Activated CD4-positive, alpha-beta T cell treated with anti-CD3 and anti-CD28 coated beads, Interleukin-2, amount 50 U/mL, for 24 hours (primary cell): ENCODE measurements around the gene CCDC126.
"Not testable (repeated sequence)": the region's sequence is repeated elsewhere in the genome, so short reads cannot be mapped to it uniquely, and the experiment has no call there.

Source experiments
- DNase-seq, 2 donors: peaks; one replicate each; pipeline ENCODE4 v3.0.0-alpha.2; 2020; ENCODE audit warnings: low read depth in 1 of 2, low spot score in 1 of 2

Gene CCDC126

DNA sequence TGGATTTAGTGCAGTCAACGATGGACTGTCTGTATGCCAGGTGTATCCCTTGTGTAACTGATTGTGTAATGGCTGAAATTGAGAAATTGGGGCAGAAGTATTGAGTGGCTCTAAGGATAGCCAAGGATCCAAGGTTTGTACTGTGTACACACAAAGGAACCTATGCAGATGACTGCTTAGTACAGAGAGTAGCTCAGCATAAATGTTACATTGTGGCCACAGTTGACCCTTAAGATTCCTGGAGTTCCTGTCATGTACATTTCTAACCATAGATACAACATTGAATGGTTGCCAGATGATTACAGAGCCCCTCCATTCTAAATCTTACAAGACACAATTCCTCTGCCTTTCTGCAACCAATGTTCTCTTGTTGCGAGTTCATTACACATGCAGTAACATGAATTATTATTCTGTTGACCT is 25.3 kb downstream of the CCDC126 start:
- DNase-seq = no peak

DNA sequence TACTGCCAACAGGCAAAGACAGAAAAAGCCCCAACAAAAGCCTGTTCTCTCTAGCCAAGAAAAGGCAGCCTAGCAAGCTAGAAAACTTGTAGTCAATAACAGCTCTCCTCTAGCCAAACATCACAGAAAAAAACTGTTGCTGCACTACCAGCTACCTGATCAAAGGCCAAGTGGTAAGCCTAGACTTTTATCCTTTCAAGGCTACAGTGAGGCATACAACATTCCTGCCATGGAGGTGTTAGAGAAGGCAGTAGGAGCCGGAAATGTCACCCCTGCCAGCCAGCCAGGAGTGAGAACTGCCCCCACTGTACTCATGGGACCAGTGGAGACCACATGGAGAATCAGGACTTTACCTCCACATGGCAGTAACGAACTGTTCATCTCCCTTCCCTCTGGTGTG is 31.2 kb downstream of the CCDC126 start:
- DNase-seq = no peak

DNA sequence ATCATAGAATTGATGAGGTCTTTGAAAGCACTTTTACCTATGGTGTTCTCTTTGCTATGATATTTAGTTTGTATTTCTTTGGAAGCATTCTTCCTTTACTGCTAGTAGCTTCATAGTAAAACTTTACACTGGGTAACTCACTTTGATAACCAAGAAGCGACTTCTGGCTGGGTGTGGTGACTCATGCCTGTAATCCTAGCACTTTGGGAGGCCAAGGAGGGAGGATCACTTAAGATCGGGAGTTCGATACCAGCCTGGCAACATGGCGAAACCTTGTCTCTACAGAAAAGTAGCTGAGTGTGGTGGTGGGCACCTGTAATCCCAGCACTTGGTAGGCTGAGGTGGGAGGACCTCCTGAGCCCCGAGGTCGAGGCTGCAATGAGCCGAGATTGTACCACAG is 36.2 kb downstream of the CCDC126 start:
- DNase-seq = no peak

DNA sequence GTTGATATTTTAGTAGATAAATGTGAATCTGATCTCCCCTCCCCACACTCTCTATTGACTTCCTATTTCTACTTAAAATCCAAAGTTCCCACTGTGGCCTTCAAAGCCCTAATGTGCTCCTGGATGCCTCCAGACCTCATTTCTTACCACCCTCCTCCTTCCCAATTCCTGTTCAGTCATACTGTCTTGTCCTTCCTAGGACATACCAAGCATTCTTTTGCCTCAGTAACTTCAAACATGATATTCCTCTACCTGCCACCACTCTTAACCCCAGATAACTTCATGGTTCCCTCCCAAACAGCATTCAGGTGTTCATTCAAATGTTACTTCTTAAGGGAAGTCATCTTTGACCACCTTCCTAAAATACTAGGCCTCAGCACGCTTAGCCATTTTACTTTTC is 48.6 kb downstream of the CCDC126 start:
- no peak for DNase-seq

- DNase-seq = no peak
Observed at GRCh38 chr7:23653942-23654341, 56.8 kb downstream of the CCDC126 start.

DNA sequence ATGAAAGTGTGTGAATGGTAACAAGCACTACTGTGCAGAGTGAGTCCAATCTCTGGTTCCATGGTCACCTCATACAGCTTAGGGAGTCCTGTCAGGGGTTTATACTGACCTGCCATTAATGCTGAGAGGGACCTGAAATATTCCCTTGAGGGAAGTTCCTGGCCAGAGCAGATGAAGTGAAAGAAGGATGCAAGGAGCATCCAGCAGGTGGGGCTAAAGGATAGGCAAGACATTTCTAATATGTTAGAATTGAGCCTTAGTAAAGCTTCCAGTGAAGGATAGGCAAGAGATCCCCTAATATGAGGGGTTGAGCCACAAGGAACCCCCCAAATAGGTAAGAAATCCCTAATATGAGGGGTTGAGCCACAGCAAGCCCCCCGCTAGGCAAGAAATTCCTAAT is 57.3 kb downstream of the CCDC126 start:
- no peak for DNase-seq

GRCh38 chr7:23655433-23655832 is 58.3 kb downstream of the CCDC126 start:
- DNase-seq = no peak

GRCh38 chr7:23658831-23659427 is 61.7 kb downstream of the CCDC126 start:
- no peak for DNase-seq

- DNase-seq = no peak
Observed at GRCh38 chr7:23661385-23661784, 64.2 kb downstream of the CCDC126 start.

- DNase-seq = no peak
Observed at GRCh38 chr7:23662124-23662983, 65.2 kb downstream of the CCDC126 start.

DNA sequence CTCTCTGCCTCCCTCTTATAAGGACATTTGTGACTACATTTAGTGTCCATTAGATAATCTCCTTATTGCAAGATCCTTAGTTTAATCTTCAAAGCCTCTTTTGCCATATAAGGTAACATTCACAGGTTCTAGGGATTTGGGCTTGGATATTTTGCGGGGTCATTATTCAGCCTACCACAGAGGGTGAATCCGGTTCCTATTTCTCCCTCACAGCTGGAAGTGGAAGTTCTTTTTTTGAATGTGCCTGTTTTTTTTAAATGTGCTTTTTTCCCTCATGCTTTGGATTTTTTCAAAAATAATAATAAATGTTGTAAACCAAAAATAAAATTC is 65.8 kb downstream of the CCDC126 start:
- no peak for DNase-seq

DNA sequence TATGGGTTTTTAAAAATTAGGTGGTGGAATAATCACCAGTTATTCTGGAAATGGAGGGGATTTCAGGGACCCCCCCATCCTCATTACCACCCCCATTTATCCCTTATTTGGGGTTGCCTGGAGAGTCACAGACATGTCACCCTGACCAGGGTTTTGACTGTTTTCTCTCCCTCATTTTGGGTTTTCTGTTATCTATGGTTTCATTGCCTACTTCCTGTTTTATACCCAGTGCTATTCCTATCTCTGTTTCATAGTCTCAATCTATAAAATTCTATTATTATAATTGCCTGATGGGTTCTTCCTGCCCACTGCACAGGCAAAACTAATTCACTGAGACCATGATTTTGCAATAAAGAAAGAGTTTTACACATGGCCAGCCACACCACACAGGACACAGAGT is 66.9 kb downstream of the CCDC126 start:
- DNase-seq = no peak

DNA sequence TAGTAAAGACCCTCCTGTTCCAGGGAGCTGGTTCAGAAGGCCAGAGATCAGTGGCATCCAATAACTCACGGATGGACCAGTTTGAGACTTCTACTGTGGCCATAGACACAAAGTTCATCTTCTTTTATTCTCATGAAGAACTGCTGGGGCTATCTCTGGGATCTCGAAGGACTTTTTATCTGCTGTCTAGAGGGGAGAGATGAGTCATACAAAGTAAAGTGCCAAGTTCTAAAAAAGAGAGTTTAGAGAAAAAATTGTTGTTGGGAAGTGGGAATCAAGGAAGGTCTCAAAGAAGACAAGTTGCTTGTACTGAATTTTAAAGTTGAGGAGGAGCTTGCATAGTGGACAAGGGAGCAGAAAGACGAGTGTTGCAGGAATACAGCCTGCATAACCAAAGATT is 74.9 kb downstream of the CCDC126 start:
- no peak for DNase-seq

- peak; percentile 62 to 76 for DNase-seq
Observed at GRCh38 chr7:23679898-23680413, 82.8 kb downstream of the CCDC126 start, which contains the start of gene FAM221A. Gene FAM221A (plus strand): TSS chr7:23680199. CDS start chr7:23680219, 20 bp downstream.

GRCh38 chr7:23680414-23681405 is 83.5 kb downstream of the CCDC126 start:
- peak in 1 of 2 donors; percentile 25 for DNase-seq

- DNase-seq = not testable (repeated sequence)
Observed at GRCh38 chr7:23684041-23684440, 86.9 kb downstream of the CCDC126 start.

GRCh38 chr7:23685731-23686130 is 88.5 kb downstream of the CCDC126 start:
- no peak for DNase-seq

DNA sequence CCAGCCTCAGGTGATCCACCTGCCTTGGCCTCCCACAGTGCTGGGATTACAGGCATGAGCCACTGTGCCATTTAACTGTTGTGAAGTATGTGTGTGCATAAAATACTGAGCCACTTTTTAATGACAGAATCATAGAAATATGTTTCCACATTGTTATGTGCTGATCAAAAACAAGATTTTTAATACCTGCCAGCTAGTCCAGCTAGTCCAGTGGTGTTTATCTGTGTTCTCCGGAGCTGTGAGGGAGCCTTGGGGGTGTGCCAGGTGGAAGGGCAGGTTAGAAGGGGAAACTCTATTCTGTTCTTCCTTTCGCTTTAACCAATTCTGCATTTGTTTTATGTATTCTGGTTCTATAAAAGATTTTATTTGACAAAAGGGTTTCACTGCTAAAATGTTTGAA is 89.8 kb downstream of the CCDC126 start:
- DNase-seq = no peak

GRCh38 chr7:23689165-23689564 is 92.0 kb downstream of the CCDC126 start:
- no peak for DNase-seq

- no peak for DNase-seq
Observed at GRCh38 chr7:23691320-23691719, 94.1 kb downstream of the CCDC126 start.

DNA sequence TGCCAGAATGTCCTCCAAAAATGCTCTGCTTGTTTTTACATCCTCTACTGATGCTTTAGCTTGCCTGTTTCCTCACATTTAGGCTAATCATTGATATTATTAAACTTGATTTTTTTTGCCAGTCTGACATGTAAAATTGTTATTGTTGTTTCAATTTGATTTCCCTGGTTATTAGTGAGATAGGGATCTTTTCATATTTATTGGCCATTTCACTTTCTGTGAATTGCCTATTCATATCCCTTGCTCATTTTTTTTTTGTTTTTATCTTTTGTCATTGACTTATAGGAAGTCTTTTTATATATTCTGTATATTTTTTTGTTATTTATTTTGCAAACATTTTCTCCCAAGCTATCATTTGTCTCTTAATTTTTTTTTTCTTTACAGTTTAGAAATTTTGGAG is 96.0 kb downstream of the CCDC126 start:
- DNase-seq = no peak
